GF-D8 (cell line): ENCODE data around the gene KCNJ15.
"Not testable (repeated sequence)": the region's sequence is repeated elsewhere in the genome, so short reads cannot be mapped to it uniquely, and the experiment has no call there.

Experiments used
- DNase-seq: peaks from one replicate; lab custom pipeline; 2025; lab: John Stamatoyannopoulos, UW

Gene KCNJ15

DNA sequence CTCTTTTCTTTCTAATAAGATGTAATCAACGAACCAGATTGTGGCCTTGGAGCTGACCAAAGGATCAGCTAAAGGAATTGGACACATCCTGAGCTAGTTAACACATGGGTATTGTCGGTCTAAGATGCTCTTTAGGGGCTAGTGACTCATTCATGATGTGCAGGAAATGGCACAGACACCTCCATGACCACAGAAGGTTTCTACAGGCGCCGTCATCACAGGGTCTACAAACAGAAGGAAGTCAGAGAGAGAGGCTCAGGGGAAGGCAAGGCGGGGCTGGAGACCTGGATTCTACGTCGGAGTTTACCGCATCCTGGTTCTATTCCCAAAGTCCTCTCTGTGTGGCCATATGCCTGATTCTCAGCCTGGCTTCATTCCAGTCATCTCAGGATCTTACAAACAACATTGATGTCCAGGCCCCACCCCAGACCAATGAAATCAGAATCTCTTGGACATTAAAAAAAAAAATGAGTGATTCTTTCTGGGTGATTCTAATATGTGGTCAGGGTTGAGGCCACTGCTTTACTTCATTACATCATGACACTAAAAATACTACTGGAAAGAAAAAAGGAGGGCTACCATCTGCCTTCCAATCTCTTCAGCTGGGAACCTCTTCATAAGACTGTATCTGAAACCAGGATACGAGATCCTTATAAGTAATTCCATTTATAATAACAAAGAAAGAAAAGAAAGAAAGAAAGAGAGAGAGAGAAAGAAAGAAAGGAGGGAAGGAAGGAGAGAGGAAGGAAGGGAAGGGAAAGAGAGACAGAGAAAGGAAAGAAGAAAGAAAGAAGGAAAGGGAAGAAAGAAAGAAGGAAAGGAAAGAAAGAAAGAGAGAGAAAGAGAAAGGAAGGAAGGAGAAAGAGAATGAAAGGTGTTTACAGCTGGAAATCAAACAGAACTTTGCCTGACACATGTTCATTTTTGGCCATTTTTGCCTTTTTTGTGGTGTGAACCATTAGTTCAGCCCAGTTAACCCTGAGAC, 11.6 kb upstream of the KCNJ15 start:
- no peak for DNase-seq

- no peak for DNase-seq
Observed at GRCh38 chr21:38246511-38246910, 10.3 kb upstream of the KCNJ15 start.

GRCh38 chr21:38247054-38247453, 9.7 kb upstream of the KCNJ15 start:
- DNase-seq = not testable (repeated sequence)

DNA sequence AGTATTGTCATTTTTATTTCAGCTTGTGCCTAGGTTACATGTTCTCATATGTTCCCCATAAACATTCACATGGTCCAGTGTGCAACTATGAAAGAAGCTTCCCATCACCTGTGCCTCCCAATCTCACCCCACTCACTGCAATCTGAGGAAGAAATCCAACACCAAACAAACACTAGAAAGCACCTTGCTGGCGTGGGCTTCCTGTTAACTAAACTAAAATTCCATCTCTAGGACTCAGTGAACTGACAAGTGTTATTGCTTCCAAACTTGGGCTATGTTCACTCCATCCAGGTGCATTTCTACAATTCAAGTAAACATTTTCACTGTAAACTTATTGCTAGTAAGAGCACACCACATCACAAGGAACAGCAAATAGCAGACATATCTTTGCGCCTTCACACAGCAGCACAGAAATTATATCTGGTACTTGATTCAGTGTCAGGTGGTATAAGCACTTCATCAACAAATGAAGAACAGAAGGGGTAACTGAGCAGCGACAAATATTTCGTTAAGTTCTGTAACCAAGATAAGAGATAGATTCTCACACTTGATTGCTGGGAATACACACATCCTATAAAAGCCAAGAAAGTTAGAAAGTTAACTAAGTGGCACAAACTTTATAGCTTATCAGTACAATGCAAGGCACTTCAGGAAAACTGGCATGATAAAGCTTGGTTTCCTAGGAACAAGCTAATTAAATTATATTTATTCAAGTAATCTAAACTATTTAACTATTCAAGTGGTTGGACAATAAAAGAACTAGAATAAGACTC, 8.9 kb upstream of the KCNJ15 start:
- no peak for DNase-seq

GRCh38 chr21:38249256-38249655, 7.5 kb upstream of the KCNJ15 start:
- DNase-seq = no peak

- no peak for DNase-seq
Observed at GRCh38 chr21:38249696-38250278, 7.0 kb upstream of the KCNJ15 start.

- no peak for DNase-seq
Observed at GRCh38 chr21:38250991-38251418, 5.8 kb upstream of the KCNJ15 start.

DNA sequence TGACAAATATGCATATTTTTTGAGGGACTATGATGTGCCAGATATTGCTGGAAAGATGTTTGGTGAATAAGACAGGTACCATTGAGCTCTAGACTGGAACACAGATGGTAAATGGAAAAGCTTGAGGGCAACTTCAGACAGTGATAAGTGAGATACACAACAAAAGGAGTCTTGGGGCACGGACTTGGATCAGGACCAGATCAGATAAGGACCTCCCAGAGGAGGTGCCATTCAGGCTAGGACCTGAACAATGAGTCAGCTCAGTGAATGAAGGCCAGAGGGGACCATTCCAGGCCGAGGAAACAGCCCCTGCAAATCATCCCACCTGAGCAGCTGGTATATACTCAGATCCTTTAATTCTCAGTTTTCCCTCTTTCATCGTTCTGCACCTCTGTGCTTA, 1.8 kb upstream of the KCNJ15 start:
- no peak for DNase-seq

GRCh38 chr21:38255571-38256117, 1.1 kb upstream of the KCNJ15 start:
- no peak for DNase-seq

DNA sequence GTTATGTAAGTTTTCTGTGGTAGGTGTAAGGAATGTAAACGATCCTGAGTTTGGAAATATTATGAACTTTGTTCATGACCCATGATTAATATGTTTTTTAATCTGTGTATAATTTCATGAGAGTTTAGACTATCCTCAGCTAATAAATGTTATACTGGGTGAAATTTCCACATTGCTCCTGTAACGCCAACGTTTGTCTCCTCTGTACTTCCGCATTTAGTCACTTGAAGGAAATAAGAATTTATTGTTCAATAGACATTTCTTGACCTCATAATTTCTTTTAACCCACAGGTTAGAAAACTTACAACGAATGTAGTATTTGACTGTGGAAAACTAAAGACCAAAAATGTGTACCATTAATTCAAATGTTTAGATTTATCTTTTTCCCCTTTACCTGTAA, 876 bp downstream of the KCNJ15 start:
- DNase-seq = no peak

GRCh38 chr21:38258521-38259485, 2.0 kb downstream of the KCNJ15 start:
- no peak for DNase-seq

DNA sequence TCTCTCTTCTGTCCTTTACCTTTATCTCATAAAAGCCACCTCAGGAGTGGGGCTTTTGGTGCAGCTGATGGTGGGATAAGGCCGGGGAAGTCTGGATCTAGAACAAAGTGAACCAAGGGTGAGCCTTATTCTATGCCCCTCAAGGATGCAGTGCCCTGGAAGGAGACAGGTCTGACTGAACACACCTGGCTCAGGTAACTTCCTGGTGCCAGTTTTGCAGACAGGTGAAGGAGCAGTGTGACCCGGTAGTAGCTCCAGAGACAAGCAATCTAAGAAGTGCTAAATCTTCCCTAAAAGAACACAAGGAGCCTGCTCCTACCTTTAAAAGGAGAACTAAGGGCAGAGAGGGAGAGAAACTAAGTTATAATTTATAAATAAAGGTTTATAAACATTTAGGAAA, 2.9 kb downstream of the KCNJ15 start:
- DNase-seq = no peak

DNA sequence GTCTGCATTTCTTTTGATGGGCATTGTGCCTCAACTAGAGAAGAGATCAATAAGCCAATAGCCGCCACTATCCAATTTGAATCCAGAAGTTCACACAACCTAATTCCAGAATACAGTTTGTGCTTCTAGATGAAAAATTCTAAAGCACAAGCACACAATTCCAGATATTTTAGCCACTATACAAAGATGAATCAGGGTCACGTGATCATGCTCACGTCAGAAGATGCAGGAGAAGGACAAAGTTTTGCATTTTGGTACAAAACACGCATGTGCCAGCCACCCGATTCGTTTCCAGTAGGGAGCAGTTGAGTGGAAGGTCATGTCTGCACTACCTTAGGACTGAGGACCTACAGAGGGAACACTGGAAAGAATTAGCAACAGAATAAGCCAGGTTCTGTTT, 3.6 kb downstream of the KCNJ15 start:
- no peak for DNase-seq

DNA sequence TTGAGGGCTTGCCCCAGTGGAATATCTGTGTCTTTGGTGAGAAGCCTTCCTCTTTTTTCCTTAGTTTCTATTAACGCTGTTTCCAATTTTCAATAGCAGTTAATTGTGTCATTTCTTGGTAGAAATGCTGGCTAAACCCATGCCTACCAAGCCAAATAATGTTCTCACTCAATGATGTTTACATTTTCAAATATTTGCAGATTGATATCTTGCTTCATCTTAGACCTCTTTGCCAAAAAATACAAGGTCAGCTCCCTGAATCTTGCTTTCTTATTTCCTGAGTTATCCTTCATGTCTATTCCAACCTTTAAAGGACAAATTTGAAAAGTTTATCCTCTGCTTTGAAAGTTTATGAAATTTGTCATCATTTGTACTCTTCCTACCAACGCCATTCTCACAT, 5.1 kb downstream of the KCNJ15 start:
- DNase-seq = no peak

GRCh38 chr21:38263493-38263892, 6.7 kb downstream of the KCNJ15 start:
- no peak for DNase-seq

- no peak for DNase-seq
Observed at GRCh38 chr21:38264571-38264970, 7.8 kb downstream of the KCNJ15 start.

DNA sequence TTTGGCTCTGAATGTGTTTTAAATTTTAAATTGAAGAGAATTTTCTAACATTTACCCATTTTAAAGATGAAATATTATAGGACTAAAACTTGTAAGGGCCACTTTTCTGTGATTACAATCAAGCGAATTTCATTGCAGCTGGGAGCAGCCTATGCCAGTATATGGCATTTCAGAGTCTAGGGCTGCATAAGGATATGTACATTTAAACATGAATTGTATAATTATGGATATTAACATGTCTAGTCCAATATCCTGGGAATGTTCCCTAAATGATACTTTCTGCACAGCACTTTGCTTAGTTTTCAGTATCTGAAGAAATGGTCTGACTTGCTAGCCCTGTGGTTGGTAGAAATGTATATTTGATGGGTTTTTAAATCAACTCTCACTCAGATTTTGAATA, 8.4 kb downstream of the KCNJ15 start:
- no peak for DNase-seq

GRCh38 chr21:38266732-38267131, 9.9 kb downstream of the KCNJ15 start:
- no peak for DNase-seq

DNA sequence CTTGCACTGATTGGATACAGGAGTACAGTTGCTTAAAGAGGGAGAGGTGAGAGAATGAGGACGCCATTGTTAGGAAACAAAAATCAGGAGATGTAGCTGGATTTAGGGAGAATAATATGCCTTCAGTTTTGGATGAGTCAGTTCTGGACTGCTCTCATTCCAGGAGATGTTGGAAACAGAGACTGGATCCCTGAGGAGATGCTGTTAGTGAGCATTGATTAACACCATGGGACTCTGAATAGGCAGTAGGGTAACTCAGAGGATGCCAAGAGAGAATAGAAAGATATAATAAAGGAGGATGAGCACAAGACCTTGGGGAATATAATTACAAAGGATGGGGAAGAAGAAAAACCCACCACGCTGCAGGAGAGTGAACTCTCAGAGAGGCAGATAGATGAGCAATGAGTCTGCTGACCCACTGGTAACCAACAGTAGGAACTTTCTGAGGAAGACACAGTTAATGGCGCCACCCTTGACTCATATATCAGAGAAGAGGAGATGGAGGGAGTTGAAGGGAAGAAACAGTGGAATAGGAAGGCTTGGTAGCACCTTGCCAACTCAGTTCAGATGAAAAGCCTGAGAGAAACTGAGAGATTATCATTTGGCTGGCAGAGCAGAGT, 10.5 kb downstream of the KCNJ15 start:
- no peak for DNase-seq

- DNase-seq = no peak
Observed at GRCh38 chr21:38267991-38268863, 11.4 kb downstream of the KCNJ15 start.
